ENCODE measurements around the gene ADK.

The ADK gene

DNA sequence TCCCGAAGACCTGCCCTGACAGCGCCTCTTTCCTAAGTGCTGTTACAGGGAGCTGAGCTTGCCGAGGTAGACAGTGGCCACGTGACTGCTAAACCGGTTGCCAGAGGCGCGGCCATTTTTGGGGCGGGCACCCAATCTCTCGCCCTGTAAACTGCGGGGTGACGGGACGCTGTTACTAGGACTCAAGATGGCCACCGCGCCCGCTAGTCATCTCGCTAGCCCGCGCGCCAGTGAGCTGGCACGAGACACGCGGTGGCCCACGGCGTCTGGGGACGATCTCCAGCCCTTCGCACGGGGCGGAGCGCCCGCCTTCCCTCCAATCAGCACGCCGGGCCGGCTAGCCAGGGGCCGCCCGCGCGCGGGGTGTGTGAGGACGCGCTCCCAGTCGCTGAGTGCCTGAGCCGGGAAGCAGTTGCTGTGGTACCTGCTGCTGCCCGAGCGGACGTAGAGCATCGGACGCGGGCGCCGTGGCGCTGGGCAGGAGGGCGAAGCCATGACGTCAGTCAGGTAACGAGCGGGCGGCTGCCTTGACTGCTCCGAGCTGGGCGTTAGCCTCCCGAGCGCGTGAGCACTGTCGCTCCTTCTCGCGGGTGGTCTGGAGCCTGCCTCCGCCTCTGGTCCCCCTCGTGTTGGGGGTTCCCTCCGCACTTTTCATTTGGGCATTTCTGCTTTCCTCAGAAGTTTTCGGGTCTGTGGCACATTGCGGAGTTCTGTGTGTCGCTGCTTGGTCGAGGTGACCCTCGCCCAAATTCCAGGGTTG lies 25.5 kb downstream of the ADK start:
- H3K79me2 ChIP-seq (ENCODE audit: insufficient read depth, low read length) = peaks cover 34% of the 10 kb centered on the region
- TF ChIP-seq, protein P1, sequence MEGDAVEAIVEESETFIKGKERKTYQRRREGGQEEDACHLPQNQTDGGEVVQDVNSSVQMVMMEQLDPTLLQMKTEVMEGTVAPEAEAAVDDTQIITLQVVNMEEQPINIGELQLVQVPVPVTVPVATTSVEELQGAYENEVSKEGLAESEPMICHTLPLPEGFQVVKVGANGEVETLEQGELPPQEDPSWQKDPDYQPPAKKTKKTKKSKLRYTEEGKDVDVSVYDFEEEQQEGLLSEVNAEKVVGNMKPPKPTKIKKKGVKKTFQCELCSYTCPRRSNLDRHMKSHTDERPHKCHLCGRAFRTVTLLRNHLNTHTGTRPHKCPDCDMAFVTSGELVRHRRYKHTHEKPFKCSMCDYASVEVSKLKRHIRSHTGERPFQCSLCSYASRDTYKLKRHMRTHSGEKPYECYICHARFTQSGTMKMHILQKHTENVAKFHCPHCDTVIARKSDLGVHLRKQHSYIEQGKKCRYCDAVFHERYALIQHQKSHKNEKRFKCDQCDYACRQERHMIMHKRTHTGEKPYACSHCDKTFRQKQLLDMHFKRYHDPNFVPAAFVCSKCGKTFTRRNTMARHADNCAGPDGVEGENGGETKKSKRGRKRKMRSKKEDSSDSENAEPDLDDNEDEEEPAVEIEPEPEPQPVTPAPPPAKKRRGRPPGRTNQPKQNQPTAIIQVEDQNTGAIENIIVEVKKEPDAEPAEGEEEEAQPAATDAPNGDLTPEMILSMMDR (conservative IDR thresholded peaks at IDR 0.05; ENCODE audit: low read length) = no peak
- TF ChIP-seq EZH2phosphoT487 (IDR thresholded peaks at IDR 0.05; ENCODE audit: borderline replicate concordance) = no peak
- H2AFZ ChIP-seq (ENCODE audit: low read length) = peak overlapping the region; percentile 98
- H4K20me1 ChIP-seq (ENCODE audit: insufficient read depth, low read length, poor library complexity, severe bottlenecking) = no peaks in the 10 kb centered on the region
- H3K4me3 ChIP-seq (ENCODE audit: low read length, poor library complexity, severe bottlenecking) = peak overlapping the region; percentile 94
- H3K4me1 ChIP-seq (ENCODE audit: insufficient read depth, low read length, poor library complexity, severe bottlenecking) = peaks cover 43% of the 10 kb centered on the region
- H3K9ac ChIP-seq (ENCODE audit: low read depth, low read length, poor library complexity, severe bottlenecking) = peak overlapping the region; percentile 86
- H3K36me3 ChIP-seq (ENCODE audit: insufficient read depth, low read length) = no peaks in the 10 kb centered on the region
- H3K4me2 ChIP-seq (ENCODE audit: low read depth, low read length, poor library complexity, severe bottlenecking) = peak overlapping the region; percentile 95
- H3K9me3 ChIP-seq (ENCODE audit: insufficient read depth, low read depth, low read length) = no peaks in the 10 kb centered on the region
- H3K27me3 ChIP-seq (ENCODE audit: insufficient read depth, low read length, poor library complexity, severe bottlenecking) = no peaks in the 10 kb centered on the region
- H3K9me2 ChIP-seq (replicated peaks; ENCODE audit: low read depth, low read length) = no peaks in the 10 kb centered on the region
- 0 out of 2 replicates have a peak, but pooled peaks cover 9% of the 10 kb centered on the region for H3F3A ChIP-seq (ENCODE audit: low read depth)

DNA sequence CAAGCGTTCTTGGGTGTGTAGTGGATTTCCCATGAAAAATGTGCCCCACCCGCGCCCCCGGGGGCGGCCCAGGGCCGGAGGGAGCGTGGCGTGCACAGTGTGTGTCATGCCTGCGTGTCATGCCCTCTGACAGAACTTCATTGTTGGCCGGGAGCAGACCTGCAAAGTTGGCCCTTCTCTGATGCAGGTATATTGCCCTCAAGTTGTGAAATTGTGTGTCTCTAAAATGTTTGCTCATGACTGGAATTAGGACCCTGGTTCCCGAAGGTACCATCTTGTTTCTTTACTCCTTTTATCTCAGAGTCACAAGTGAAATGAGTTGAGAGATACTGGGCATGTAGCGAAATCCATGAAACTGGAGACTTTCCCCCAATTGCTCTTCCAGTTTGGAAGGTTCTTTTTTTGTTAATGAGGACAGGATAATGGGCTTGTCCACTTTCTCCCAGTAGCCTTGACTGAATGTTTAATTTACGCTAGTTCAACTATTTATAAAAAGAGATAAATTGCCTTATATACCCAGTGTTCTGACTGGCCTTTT lies 26.2 kb downstream of the ADK start:
- H3F3A ChIP-seq (ENCODE audit: low read depth) = 0 out of 2 replicates have a peak, but pooled peaks cover 9% of the 10 kb centered on the region
- no peaks in the 10 kb centered on the region for H3K27me3 ChIP-seq (ENCODE audit: insufficient read depth, low read length, poor library complexity, severe bottlenecking)
- no peaks in the 10 kb centered on the region for H3K9me2 ChIP-seq (replicated peaks; ENCODE audit: low read depth, low read length)
- peaks cover 48% of the 10 kb centered on the region for H3K4me1 ChIP-seq (ENCODE audit: insufficient read depth, low read length, poor library complexity, severe bottlenecking)
- H3K9me3 ChIP-seq (ENCODE audit: insufficient read depth, low read depth, low read length) = no peaks in the 10 kb centered on the region
- peak overlapping the region; percentile 98 for H2AFZ ChIP-seq (ENCODE audit: low read length)
- no peaks in the 10 kb centered on the region for H4K20me1 ChIP-seq (ENCODE audit: insufficient read depth, low read length, poor library complexity, severe bottlenecking)
- peak overlapping the region; percentile 95 for H3K4me2 ChIP-seq (ENCODE audit: low read depth, low read length, poor library complexity, severe bottlenecking)
- TF ChIP-seq, protein P1 (conservative IDR thresholded peaks at IDR 0.05; ENCODE audit: low read length) = no peak
- TF ChIP-seq EZH2phosphoT487 (IDR thresholded peaks at IDR 0.05; ENCODE audit: borderline replicate concordance) = no peak
- H3K79me2 ChIP-seq (ENCODE audit: insufficient read depth, low read length) = peaks cover 38% of the 10 kb centered on the region
- H3K36me3 ChIP-seq (ENCODE audit: insufficient read depth, low read length) = no peaks in the 10 kb centered on the region
- peak overlapping the region; percentile 86 for H3K9ac ChIP-seq (ENCODE audit: low read depth, low read length, poor library complexity, severe bottlenecking)
- peak overlapping the region; percentile 94 for H3K4me3 ChIP-seq (ENCODE audit: low read length, poor library complexity, severe bottlenecking)

DNA sequence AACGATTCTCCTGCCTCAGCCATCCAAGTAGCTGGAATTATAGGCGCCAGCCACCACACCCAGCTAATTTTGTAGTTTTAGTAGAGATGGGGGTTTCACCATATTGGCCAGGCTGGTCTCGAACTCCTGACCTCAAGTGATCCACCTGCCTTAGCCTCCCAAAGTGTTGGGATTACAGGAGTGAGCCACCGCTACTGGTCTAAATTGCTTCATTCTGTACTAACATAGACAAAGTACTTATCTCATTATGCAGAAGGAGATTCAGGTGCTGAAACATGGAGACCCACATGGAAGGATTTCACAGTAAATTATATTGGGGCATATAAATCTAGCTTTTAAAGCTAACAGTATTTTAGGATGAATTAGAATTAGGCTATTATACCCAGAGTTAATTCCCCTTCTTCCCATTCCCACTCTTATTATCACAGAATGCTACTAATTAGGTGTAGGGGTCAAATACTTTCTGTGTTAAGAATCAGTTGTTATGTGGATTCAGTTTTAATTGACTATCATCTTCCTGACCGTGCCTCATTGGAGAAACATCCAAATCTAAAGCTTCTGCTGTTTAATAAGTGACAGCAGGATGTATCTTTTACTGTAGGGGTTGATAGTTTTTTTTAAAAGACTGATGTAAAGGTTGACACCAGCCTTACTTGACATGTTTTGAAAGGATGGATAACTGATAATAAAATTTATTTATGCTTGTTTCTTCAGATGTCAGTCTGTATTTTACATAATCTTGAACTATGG lies 27.2 kb downstream of the ADK start:
- Histone ChIP-seq H3K9me2 (replicated peaks; ENCODE audit: low read depth, low read length) (no peaks in the 10 kb centered on the region), H3K9ac (ENCODE audit: low read depth, low read length, poor library complexity, severe bottlenecking) (no peak overlapping the region), H3K4me3 (ENCODE audit: low read length, poor library complexity, severe bottlenecking) (peak overlapping the region; percentile 39), H4K20me1 (ENCODE audit: insufficient read depth, low read length, poor library complexity, severe bottlenecking) (no peaks in the 10 kb centered on the region), H3K79me2 (ENCODE audit: insufficient read depth, low read length) (peaks cover 48% of the 10 kb centered on the region), H3K36me3 (ENCODE audit: insufficient read depth, low read length) (no peaks in the 10 kb centered on the region), H3K9me3 (ENCODE audit: insufficient read depth, low read depth, low read length) (no peaks in the 10 kb centered on the region), H3K4me1 (ENCODE audit: insufficient read depth, low read length, poor library complexity, severe bottlenecking) (peaks cover 48% of the 10 kb centered on the region), H3K4me2 (ENCODE audit: low read depth, low read length, poor library complexity, severe bottlenecking) (peak overlapping the region; percentile 47), H3K27me3 (ENCODE audit: insufficient read depth, low read length, poor library complexity, severe bottlenecking) (no peaks in the 10 kb centered on the region), H2AFZ (ENCODE audit: low read length) (no peak overlapping the region), H3F3A (ENCODE audit: low read depth) (0 out of 2 replicates have a peak, but pooled peaks cover 9% of the 10 kb centered on the region)
- TF ChIP-seq, protein P1 (conservative IDR thresholded peaks at IDR 0.05; ENCODE audit: low read length) = no peak
- TF ChIP-seq EZH2phosphoT487 (IDR thresholded peaks at IDR 0.05; ENCODE audit: borderline replicate concordance) = no peak

All from Loucy (cell line).